Naive thymus-derived CD4-positive, alpha-beta T cell (primary cell): ENCODE measurements around the gene DAPP1. TPM values are rescaled to one million over a fixed set of nuclear protein-coding genes. Genes with fewer than 3 reads are reported as not detected.

Experiments used
- ATAC-seq: fragments of 150-1000 bp; cut with Tn5 transposase; 2 replicates; pipeline ENCODE4 v1.10.0; 2021; ENCODE audit warnings: mild to moderate bottlenecking, moderate library complexity
- CTCF ChIA-PET: fragments of 350-600 bp; sonication (Branson Sonifier 250); formaldehyde crosslinking; loops from one replicate; lab custom pipeline; 2021; ENCODE audit warnings: antibody characterized with exemption; lab: Charles Lee
- POLR2A ChIA-PET: fragments of 350-600 bp; sonication (Branson Sonifier 250); formaldehyde crosslinking; loops from one replicate; lab custom pipeline; 2021; ENCODE audit warnings: antibody characterized with exemption, inconsistent platforms; lab: Charles Lee
- DNase-seq, 9 donors: peaks; one replicate each; pipeline versions ENCODE4 v3.0.0 to v3.0.0-alpha.2; 2020 to 2022; ENCODE audit warnings: mixed read lengths in 1 of 9
- H3K27ac ChIP-seq: one replicate; pipeline ENCODE4 v1.7.0; 2013; ENCODE audit warnings: mild to moderate bottlenecking, low read depth, low read length, moderate library complexity
- H3K27me3 ChIP-seq, 2 donors: one replicate each; pipeline ENCODE4 v1.7.0; 2013; ENCODE audit warnings: low read length in 2 of 2, mild to moderate bottlenecking in 2 of 2, moderate library complexity in 2 of 2; ENCODE audit not compliant: control insufficient read depth in 2 of 2, insufficient read depth in 2 of 2
- H3K36me3 ChIP-seq, 3 experiments: 1 replicate in 2 of 3; 2 replicates in 1 of 3; pipeline ENCODE4 v1.7.0; 2013; ENCODE audit warnings: low read length in 3 of 3, mild to moderate bottlenecking in 3 of 3, moderate library complexity in 1 of 3; ENCODE audit not compliant: insufficient read depth in 3 of 3, control insufficient read depth in 2 of 3
- H3K4me1 ChIP-seq, 2 donors: one replicate each; pipeline ENCODE4 v1.7.0; 2013; ENCODE audit warnings: low read length in 2 of 2, mild to moderate bottlenecking in 2 of 2, moderate library complexity in 1 of 2; ENCODE audit not compliant: control insufficient read depth in 2 of 2, insufficient read depth in 2 of 2
- H3K4me3 ChIP-seq: 2 replicates; pipeline ENCODE4 v1.7.0; 2013; ENCODE audit warnings: mild to moderate bottlenecking, low read length
- H3K9me3 ChIP-seq, 3 experiments: 1 replicate in 2 of 3; 2 replicates in 1 of 3; pipeline ENCODE4 v1.7.0; 2013; ENCODE audit warnings: low read length in 3 of 3; ENCODE audit not compliant: control insufficient read depth in 2 of 3
- H3K27ac Mint-ChIP-seq, 9 donors: one replicate each; pipeline ENCODE4 v1.8.0; 2020 to 2022; ENCODE audit warnings: mixed read lengths in 9 of 9, mild to moderate bottlenecking in 8 of 9, moderate library complexity in 5 of 9, inconsistent platforms in 2 of 9
- H3K27me3 Mint-ChIP-seq, 5 donors: one replicate each; pipeline ENCODE4 v1.8.0; 2021 to 2022; ENCODE audit warnings: mixed read lengths in 5 of 5, mild to moderate bottlenecking in 1 of 5
- H3K36me3 Mint-ChIP-seq, 5 donors: one replicate each; pipeline ENCODE4 v1.8.0; 2020 to 2022; ENCODE audit warnings: mixed read lengths in 5 of 5, mild to moderate bottlenecking in 3 of 5, inconsistent platforms in 1 of 5
- H3K4me1 Mint-ChIP-seq, 7 donors: one replicate each; pipeline ENCODE4 v1.8.0; 2020 to 2022; ENCODE audit warnings: mixed read lengths in 7 of 7, mild to moderate bottlenecking in 3 of 7, inconsistent platforms in 1 of 7
- H3K4me3 Mint-ChIP-seq, 10 donors: one replicate each; pipeline ENCODE4 v1.8.0; 2020 to 2022; ENCODE audit warnings: mild to moderate bottlenecking in 10 of 10, mixed read lengths in 10 of 10, moderate library complexity in 6 of 10, inconsistent platforms in 2 of 10
- H3K9me3 Mint-ChIP-seq, 11 donors: one replicate each; pipeline ENCODE4 v1.8.0; 2020 to 2022; ENCODE audit warnings: mixed read lengths in 11 of 11, mild to moderate bottlenecking in 4 of 11, inconsistent platforms in 1 of 11, moderate library complexity in 1 of 11
- intact Hi-C, 2 donors: fragments of 100-400 bp; cut with micrococcal nuclease; formaldehyde crosslinking; loops; one replicate each; pipeline ENCODE4 v1.15.1; 2023
- polyA plus RNA-seq, 2 donors: library from polyadenylated mRNA; unstranded; fragments of 300-500 nt; fragmentation: Illumina TruSeq; gene quantifications; one replicate each; pipeline ENCODE4 v1.2.3, GENCODE V29; 2021
- total RNA-seq, 6 experiments: library from RNA in 5 of 6; stranded (reverse) in 5 of 6; gene quantifications; 1 replicate in 5 of 6; 2 replicates in 1 of 6; pipeline ENCODE4 v1.2.3 and lab custom pipeline; 2021 to 2026

The DAPP1 gene
- total and polyA plus RNA-seq, 7 experiments from 2014 or later: 10.9 to 49.6 (median 20.7) TPM

GRCh38 chr4:99872570-99872969, 55.9 kb downstream of the DAPP1 start:
- no peak overlapping the region for H3K4me3 ChIP-seq
- ChIA-PET POLR2A (no interaction called here), CTCF (no interaction called here)
- peaks cover 8 to 52% (median 17%) of the 10 kb centered on the region in 5 donors for H3K36me3 Mint-ChIP-seq
- intact Hi-C loops: no loop called here
- H3K27ac ChIP-seq: no peak overlapping the region
- peaks cover 0 to 13% (median 0%) of the 10 kb centered on the region in 7 donors for H3K4me1 Mint-ChIP-seq
- no peaks in the 10 kb centered on the region for H3K27me3 ChIP-seq
- DNase-seq: no peak
- no peaks in the 10 kb centered on the region for H3K9me3 Mint-ChIP-seq
- H3K27ac Mint-ChIP-seq: peak overlapping the region in 1 of 9 donors; percentile 32
- no peaks in the 10 kb centered on the region for H3K4me1 ChIP-seq
- H3K36me3 ChIP-seq: peaks cover 0 to 12% (median 0%) of the 10 kb centered on the region in 3 experiments
- ATAC-seq: no peak
- H3K27me3 Mint-ChIP-seq: no peaks in the 10 kb centered on the region
- H3K9me3 ChIP-seq: no peaks in the 10 kb centered on the region
- no peak overlapping the region for H3K4me3 Mint-ChIP-seq

DNA sequence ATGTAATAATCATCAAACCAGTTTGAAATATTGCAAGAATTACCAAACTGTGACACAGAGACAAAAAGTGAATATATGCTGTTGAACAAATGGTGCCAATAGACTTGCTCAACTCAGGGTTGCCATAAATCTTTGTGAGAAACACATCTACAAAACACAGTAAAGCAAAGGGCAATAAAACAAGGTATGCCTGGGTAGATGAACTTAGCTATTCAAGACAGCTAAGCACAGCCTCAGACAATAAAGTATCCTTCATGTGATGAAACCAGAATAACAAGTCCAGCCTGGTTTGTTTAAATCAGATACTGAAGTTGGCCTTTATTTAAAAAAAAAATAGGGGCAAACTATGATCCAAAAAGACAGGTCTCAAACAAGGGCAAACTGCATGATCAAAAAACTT, 58.4 kb downstream of the DAPP1 start:
- Histone ChIP-seq H3K4me1 (no peaks in the 10 kb centered on the region), H3K4me3 (no peak overlapping the region), H3K27ac (no peak overlapping the region), H3K9me3 (no peaks in the 10 kb centered on the region), H3K36me3 (peaks cover 6 to 23% (median 7%) of the 10 kb centered on the region in 3 experiments), H3K27me3 (no peaks in the 10 kb centered on the region)
- intact Hi-C loops: no loop called here
- H3K4me3 Mint-ChIP-seq: no peak overlapping the region
- peaks cover 3 to 45% (median 12%) of the 10 kb centered on the region in 5 donors for H3K36me3 Mint-ChIP-seq
- no peak for DNase-seq
- H3K27me3 Mint-ChIP-seq: no peaks in the 10 kb centered on the region
- peaks cover 0 to 7% (median 0%) of the 10 kb centered on the region in 7 donors for H3K4me1 Mint-ChIP-seq
- ChIA-PET POLR2A (no interaction called here), CTCF (interaction anchor here (0.9 kb wide), 1 partner anchor 67 kb away, joined by 4 read pairs; no protein-coding TSS in a partner anchor)
- no peak for ATAC-seq
- no peak overlapping the region for H3K27ac Mint-ChIP-seq
- no peaks in the 10 kb centered on the region for H3K9me3 Mint-ChIP-seq

DNA sequence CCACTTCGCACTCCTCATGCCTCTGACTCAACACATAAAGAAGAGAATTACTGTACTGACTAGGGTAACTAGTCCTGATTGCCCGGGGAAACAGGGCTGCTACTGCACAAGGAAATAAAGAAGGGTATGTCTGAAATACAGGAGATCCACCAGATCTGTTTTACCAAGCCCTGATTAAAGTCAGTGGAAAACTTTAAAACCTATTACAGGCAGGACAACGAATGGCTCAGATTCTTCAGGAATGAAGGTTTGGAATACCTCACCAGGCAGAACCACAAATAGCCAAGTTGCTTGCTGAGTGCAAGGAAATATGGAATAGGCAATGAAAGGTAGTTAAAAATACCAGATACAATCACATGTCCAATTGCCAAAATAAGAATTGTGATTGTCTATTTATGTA, 60.3 kb downstream of the DAPP1 start:
- Histone ChIP-seq H3K27ac (no peak overlapping the region), H3K4me3 (no peak overlapping the region), H3K4me1 (no peaks in the 10 kb centered on the region), H3K9me3 (no peaks in the 10 kb centered on the region), H3K36me3 (peaks cover 15 to 40% (median 18%) of the 10 kb centered on the region in 3 experiments), H3K27me3 (no peaks in the 10 kb centered on the region)
- Mint-ChIP-seq H3K4me1 (peaks cover 0 to 7% (median 0%) of the 10 kb centered on the region in 7 donors), H3K36me3 (peaks cover 0 to 40% (median 15%) of the 10 kb centered on the region in 5 donors), H3K27me3 (no peaks in the 10 kb centered on the region), H3K9me3 (no peaks in the 10 kb centered on the region), H3K27ac (peak overlapping the region in 4 of 9 donors; percentile 9 to 60 (median 45)), H3K4me3 (no peak overlapping the region)
- DNase-seq: no peak
- ATAC-seq: no peak
- intact Hi-C loops: loop anchor here in 1 of 2 donors (2.0 kb wide), 1 partner anchor 16 kb away; no protein-coding TSS in a partner anchor
- POLR2A ChIA-PET: no interaction called here
- CTCF ChIA-PET: no interaction called here

- H3K27me3 Mint-ChIP-seq: no peaks in the 10 kb centered on the region
- DNase-seq: no peak
- ChIA-PET POLR2A (no interaction called here), CTCF (no interaction called here)
- H3K27ac ChIP-seq: no peak overlapping the region
- H3K36me3 Mint-ChIP-seq: peaks cover 0 to 34% (median 11%) of the 10 kb centered on the region in 5 donors
- no peak overlapping the region for H3K4me3 ChIP-seq
- no peaks in the 10 kb centered on the region for H3K9me3 Mint-ChIP-seq
- H3K36me3 ChIP-seq: peaks cover 15 to 44% (median 18%) of the 10 kb centered on the region in 3 experiments
- H3K4me1 ChIP-seq: no peaks in the 10 kb centered on the region
- no peak overlapping the region for H3K27ac Mint-ChIP-seq
- H3K27me3 ChIP-seq: no peaks in the 10 kb centered on the region
- no peak for ATAC-seq
- H3K9me3 ChIP-seq: no peaks in the 10 kb centered on the region
- no peak overlapping the region for H3K4me3 Mint-ChIP-seq
- peaks cover 0 to 5% (median 0%) of the 10 kb centered on the region in 7 donors for H3K4me1 Mint-ChIP-seq
- intact Hi-C loops: loop anchor here in 1 of 2 donors (2.0 kb wide), 1 partner anchor 24 kb away; no protein-coding TSS in a partner anchor
Observed at GRCh38 chr4:99878604-99879003, 62.0 kb downstream of the DAPP1 start.

- Mint-ChIP-seq H3K27me3 (no peaks in the 10 kb centered on the region), H3K36me3 (peaks cover 0 to 34% (median 11%) of the 10 kb centered on the region in 5 donors), H3K4me1 (peaks cover 0 to 5% (median 0%) of the 10 kb centered on the region in 7 donors), H3K27ac (no peak overlapping the region), H3K9me3 (no peaks in the 10 kb centered on the region), H3K4me3 (no peak overlapping the region)
- POLR2A ChIA-PET: no interaction called here
- H3K27me3 ChIP-seq: no peaks in the 10 kb centered on the region
- peaks cover 15 to 46% (median 22%) of the 10 kb centered on the region in 3 experiments for H3K36me3 ChIP-seq
- no peak overlapping the region for H3K4me3 ChIP-seq
- intact Hi-C loops: loop anchor here in 1 of 2 donors (2.0 kb wide), 1 partner anchor 25 kb away; no protein-coding TSS in a partner anchor
- H3K4me1 ChIP-seq: no peaks in the 10 kb centered on the region
- no peaks in the 10 kb centered on the region for H3K9me3 ChIP-seq
- ATAC-seq: no peak
- no peak for DNase-seq
- H3K27ac ChIP-seq: no peak overlapping the region
- CTCF ChIA-PET: no interaction called here
Observed at GRCh38 chr4:99879458-99879857, 62.8 kb downstream of the DAPP1 start.

- no peaks in the 10 kb centered on the region for H3K27me3 Mint-ChIP-seq
- H3K4me1 ChIP-seq: peaks cover 0 to 2% of the 10 kb centered on the region in 2 donors
- CTCF ChIA-PET: interaction anchor here (0.6 to 3.1 kb wide), 9 partner anchors 9 to 419 kb away, joined by 3 to 27 read pairs (median 4); partner anchors contain the start of gene LAMTOR3
- DNase-seq (peak in 7 of 9 donors; percentile 34 to 64 (median 54)), ATAC-seq (peak; percentile 72)
- peaks cover 7 to 27% (median 16%) of the 10 kb centered on the region in 3 experiments for H3K36me3 ChIP-seq
- no peak overlapping the region for H3K4me3 Mint-ChIP-seq
- no peaks in the 10 kb centered on the region for H3K27me3 ChIP-seq
- POLR2A ChIA-PET: interaction anchor here (0.6 to 0.9 kb wide), 3 partner anchors 55 to 324 kb away, joined by 3 read pairs; partner anchors contain the start of gene DNAJB14
- H3K9me3 ChIP-seq: no peaks in the 10 kb centered on the region
- H3K4me3 ChIP-seq: no peak overlapping the region
- no peak overlapping the region for H3K27ac Mint-ChIP-seq
- H3K27ac ChIP-seq: no peak overlapping the region
- H3K9me3 Mint-ChIP-seq: no peaks in the 10 kb centered on the region
- H3K4me1 Mint-ChIP-seq: peaks cover 0 to 19% (median 13%) of the 10 kb centered on the region in 7 donors
- intact Hi-C loops: loop anchor here (1.0 to 5.0 kb wide), 11 partner anchors 38 to 478 kb away; partner anchors contain the start of gene DAPP1 (in 2 of the 2)
- H3K36me3 Mint-ChIP-seq: peaks cover 0 to 12% (median 5%) of the 10 kb centered on the region in 5 donors
Observed at GRCh38 chr4:99885063-99885664, 68.5 kb downstream of the DAPP1 start.
